A549 treated with RU486 at 1 μM for 4 hours (cell line): ENCODE data around the gene MXD3. TPM values are rescaled to one million over a fixed set of nuclear protein-coding genes. Genes with fewer than 3 reads are reported as not detected.

ENCODE experiments used
- total RNA-seq: library from RNA; stranded (reverse); fragments of 200-300 nt; extraction: Qiagen RNA extraction; gene quantifications from 5 replicates; pipeline ENCODE4 v1.2.3, GENCODE V29; 2022; ENCODE audit warnings: low read depth

The MXD3 gene
- 12.9 to 22.2 TPM (median 17.1 TPM) in 5 replicates for total RNA-seq

DNA sequence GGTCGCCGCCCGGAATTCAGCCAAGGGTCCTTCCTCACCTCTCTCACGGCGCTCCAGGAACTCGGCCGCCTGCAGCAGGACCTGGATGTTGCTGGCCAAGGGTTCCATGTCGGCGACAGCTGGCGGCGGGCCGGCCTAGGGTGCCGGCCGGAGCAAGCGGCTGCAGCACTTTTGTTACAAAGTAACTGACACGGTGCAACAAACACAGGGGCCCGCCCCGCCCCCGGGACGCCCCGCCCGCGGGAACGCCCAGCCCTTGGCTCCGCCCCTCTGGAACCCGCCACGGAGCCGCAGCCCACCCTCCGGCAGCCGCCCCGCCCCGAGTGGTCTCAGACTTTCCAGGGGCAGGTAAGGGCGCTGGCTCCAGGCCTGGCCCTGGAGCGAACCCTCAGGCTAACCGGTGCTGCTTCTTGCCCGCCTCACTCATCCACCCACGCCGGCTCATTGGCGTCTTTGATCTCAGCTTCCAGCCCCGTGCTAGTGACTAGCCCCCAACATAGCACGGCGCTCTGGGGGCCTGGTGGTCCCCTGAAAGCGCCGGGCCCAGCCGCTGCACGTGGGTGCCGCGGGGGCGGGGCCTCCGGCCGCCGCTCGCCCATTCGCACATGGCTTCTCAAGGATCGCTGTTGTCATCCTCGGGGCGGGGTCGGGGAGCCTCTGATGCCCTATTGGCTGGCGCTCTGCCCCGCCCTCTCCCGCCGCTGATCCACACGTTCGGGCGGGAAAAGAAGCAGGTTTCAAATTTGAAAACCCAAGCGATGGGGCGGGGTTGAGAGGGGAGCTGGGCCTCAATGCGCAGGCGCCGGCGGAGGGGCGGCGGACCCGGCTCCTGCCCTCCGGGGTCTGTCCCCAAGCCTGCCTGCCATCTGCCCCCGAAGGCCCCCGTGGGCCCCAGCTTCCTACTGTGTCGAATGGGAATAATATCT is at the start of gene MXD3:
TSS of gene MXD3 (minus strand) at position 176 of the 926 bp plus-strand sequence. CDS start at position 108, 68 bp downstream.

GRCh38 chr5:177357459-177358351 is 46.0 kb upstream of the MXD3 start, which contains the start of gene RGS14:
RGS14 (plus strand) TSS chr5:177357924; CDS start chr5:177358025, 101 bp downstream.

DNA sequence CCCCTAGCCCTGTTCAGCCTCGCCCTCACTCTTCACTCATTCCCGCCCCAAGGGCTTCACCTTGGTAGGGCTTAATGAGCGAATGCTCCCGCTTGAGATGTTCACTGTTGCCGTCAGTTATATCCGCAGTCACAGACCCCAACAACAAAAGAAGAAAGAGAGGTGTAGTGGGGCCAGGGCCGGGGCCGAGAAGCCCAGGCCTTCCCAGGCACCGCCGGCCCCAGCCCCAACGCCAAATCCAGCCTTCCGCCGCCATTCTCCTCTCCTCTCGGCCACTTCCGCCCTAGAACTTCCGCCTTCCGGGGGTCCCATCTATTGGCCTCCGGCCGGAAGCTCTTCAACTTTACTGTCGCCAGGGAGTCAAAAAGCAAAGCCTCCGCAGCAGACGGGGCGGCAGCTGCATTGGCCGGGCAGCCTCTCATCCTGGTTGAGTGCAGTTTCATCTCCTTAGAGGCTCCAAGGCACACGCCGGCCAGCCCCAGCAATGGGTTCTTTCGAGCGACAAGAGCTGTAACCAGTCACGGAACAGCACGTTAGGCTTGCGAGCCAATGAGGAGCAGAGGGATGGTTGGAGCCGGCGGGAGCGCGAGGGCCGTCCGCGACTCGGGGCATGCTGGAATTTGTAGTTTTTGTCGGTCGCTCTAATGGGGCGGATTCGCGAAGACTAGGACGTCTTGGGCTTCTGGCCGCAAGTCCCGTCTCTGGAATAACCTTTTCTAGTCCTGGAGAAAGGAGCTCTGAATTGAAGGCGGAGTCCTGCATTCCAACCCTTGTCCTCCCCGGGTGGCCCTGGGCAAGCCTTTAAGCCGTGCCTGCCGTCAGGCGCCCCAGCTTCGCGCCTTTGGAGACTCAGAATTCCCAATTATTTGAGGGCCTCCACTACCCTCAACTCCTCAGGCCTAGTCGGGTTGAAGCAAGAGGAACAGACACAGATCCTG is 40.0 kb upstream of the MXD3 start, which contains the start of gene LMAN2:
TSS of gene LMAN2 (minus strand) at position 277 of the 938 bp plus-strand sequence. CDS start at position 256, 21 bp downstream.

GRCh38 chr5:177303121-177303924 is 8.4 kb downstream of the MXD3 start, which contains the start of the genes PRELID1 and RAB24:
PRELID1 (plus strand) TSS chr5:177303799; CDS start chr5:177303986, 187 bp downstream.
RAB24 (minus strand) TSS chr5:177303719; CDS start chr5:177303288, 431 bp downstream.

Other genes starting within 250 kb of the MXD3 start
- gene FGFR4, start 225.0 kb downstream of the MXD3 start, total RNA-seq: 15.9 to 24.1 TPM (median 23.2 TPM) in 5 replicates
- 14.7 to 21.8 TPM (median 20.4 TPM) in 5 replicates for gene NSD1, start 178.1 kb downstream of the MXD3 start, total RNA-seq
- 22.2 to 29.2 TPM (median 27.3 TPM) in 5 replicates for gene RAB24, start 8.2 kb downstream of the MXD3 start, total RNA-seq
- gene PRELID1, start 8.1 kb downstream of the MXD3 start, total RNA-seq: 285 to 406 TPM (median 364 TPM) in 5 replicates
- 183 to 219 TPM (median 196 TPM) in 5 replicates for gene LMAN2, start 39.8 kb upstream of the MXD3 start, total RNA-seq
- gene RGS14, start 46.0 kb upstream of the MXD3 start, total RNA-seq: 6.0 to 6.9 TPM (median 6.2 TPM) in 5 replicates
- not detected in 5 replicates for gene SLC34A1, start 72.5 kb upstream of the MXD3 start, total RNA-seq
- not detected in 5 replicates for gene PFN3, start 88.8 kb upstream of the MXD3 start, total RNA-seq
- 11.8 to 26.6 TPM (median 21.3 TPM) in 5 replicates for gene F12, start 97.7 kb upstream of the MXD3 start, total RNA-seq
- 18.0 to 27.8 TPM (median 26.3 TPM) in 5 replicates for gene GRK6, start 114.8 kb upstream of the MXD3 start, total RNA-seq
- 17.5 to 43.9 TPM (median 41.0 TPM) in 5 replicates for gene PRR7, start 134.9 kb upstream of the MXD3 start, total RNA-seq
- gene DBN1, start 161.7 kb upstream of the MXD3 start, total RNA-seq: 49.8 to 80.7 TPM (median 69.2 TPM) in 5 replicates
- 72.7 to 114 TPM (median 102 TPM) in 5 replicates for gene PDLIM7, start 185.7 kb upstream of the MXD3 start, total RNA-seq
- 3.0 to 5.6 TPM (median 4.3 TPM) in 5 replicates for gene DOK3, start 197.9 kb upstream of the MXD3 start, total RNA-seq
- gene DDX41, start 205.1 kb upstream of the MXD3 start, total RNA-seq: 90.8 to 130 TPM (median 111 TPM) in 5 replicates
- gene FAM193B, start 242.7 kb upstream of the MXD3 start, total RNA-seq: 18.7 to 31.7 TPM (median 26.3 TPM) in 5 replicates